T-helper 2 cell treated with Interferon-gamma antibody and Interleukin-4, amounts not matched to agents 5 μg/mL and 100 μg/mL, for 36 hours (primary cell): ENCODE measurements around the gene ILDR2.

Experiments
- DNase-seq: peaks from one replicate; pipeline ENCODE4 v3.0.0; 2021; ENCODE audit warnings: low spot score
- H3K27ac Mint-ChIP-seq: one replicate; pipeline ENCODE4 v1.8.0; 2021; ENCODE audit warnings: mild to moderate bottlenecking, mixed read lengths
- H3K27me3 Mint-ChIP-seq: one replicate; pipeline ENCODE4 v1.8.0; 2021; ENCODE audit warnings: low read depth, mixed read lengths
- H3K36me3 Mint-ChIP-seq: one replicate; pipeline ENCODE4 v1.8.0; 2021; ENCODE audit warnings: low read depth, mixed read lengths
- H3K4me1 Mint-ChIP-seq: one replicate; pipeline ENCODE4 v1.8.0; 2021; ENCODE audit warnings: low read depth, mixed read lengths
- H3K4me3 Mint-ChIP-seq: one replicate; pipeline ENCODE4 v1.8.0; 2022; ENCODE audit warnings: mild to moderate bottlenecking, moderate library complexity, mixed read lengths
- H3K9me3 Mint-ChIP-seq: one replicate; pipeline ENCODE4 v1.8.0; 2021; ENCODE audit warnings: mixed read lengths

Gene ILDR2

DNA sequence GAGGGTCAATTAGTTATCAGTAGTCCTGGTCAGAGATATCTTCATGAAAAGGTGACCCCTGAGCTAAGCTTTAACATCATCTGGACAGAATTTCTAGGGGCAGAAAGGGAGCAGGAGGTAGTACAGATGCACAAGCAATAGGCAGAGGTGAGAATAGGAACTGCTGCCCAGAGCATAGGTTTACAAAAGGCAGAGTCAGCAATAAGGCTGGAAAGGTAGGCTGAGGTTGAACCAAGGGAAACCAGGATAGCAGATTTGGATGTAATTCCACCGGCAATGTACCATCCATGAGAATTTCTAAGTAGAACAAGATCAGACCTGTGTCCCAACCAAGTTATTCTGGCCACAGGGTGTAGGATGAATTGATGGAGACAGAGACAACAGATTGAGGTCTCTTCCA lies 6.2 kb upstream of the ILDR2 start:
- H3K36me3 Mint-ChIP-seq, result no peaks in the 10 kb centered on the region
- H3K27me3 Mint-ChIP-seq, result peaks cover 26% of the 10 kb centered on the region

DNA sequence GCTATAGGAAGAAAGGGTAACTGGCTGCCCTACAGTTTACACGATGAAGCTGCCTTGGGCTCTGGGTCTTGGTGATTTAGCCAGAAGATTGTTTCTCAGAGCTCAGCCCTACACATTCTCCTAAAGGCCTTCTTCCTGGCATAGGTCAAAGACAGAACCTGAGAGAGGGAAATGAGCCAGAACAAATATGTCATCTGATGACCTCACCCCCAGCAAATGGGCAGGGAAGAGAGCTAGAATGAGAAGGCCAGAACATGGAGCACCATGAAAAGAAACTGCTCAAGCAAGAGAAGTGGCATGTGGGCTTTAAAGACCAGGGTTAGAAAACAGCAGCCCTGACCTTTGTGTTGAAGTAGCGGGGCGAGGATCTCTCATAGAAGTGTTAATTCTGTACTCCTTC lies 5.5 kb upstream of the ILDR2 start:
- no peak overlapping the region for H3K4me3 Mint-ChIP-seq
- no peak for DNase-seq
- peaks cover 4% of the 10 kb centered on the region for H3K4me1 Mint-ChIP-seq
- H3K36me3 Mint-ChIP-seq, result no peaks in the 10 kb centered on the region
- peaks cover 23% of the 10 kb centered on the region for H3K27me3 Mint-ChIP-seq
- no peak overlapping the region for H3K27ac Mint-ChIP-seq
- H3K9me3 Mint-ChIP-seq, result no peaks in the 10 kb centered on the region

More for the DNA sequence above, 6.2 kb upstream of the ILDR2 start:
- DNase-seq, result no peak
- Mint-ChIP-seq H3K9me3 (no peaks in the 10 kb centered on the region), H3K27ac (no peak overlapping the region), H3K4me1 (peaks cover 1% of the 10 kb centered on the region), H3K4me3 (no peak overlapping the region)

DNA sequence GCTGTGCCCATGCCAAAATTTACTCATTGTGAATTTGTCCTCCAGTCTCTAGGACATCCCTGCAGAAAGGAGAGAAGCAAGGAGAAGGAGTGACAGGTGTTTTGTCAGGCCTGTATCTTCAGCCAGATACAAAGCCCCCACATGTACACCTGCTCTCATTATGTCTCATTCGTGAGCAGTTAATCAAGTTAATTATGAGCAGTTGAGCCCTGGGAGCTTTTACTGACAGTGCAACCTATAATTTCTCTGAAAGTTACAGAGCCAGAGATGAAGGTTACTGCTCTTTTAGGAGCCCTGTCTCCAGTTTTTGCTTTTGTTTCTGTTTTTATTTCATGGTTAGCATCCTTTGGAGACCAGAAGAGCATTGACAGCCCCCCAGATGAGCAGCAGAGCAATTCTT lies 5.0 kb upstream of the ILDR2 start:
- DNase-seq, result no peak
- Mint-ChIP-seq H3K4me3 (no peak overlapping the region), H3K27me3 (peaks cover 19% of the 10 kb centered on the region), H3K4me1 (peaks cover 4% of the 10 kb centered on the region), H3K9me3 (no peaks in the 10 kb centered on the region), H3K36me3 (no peaks in the 10 kb centered on the region), H3K27ac (no peak overlapping the region)

DNA sequence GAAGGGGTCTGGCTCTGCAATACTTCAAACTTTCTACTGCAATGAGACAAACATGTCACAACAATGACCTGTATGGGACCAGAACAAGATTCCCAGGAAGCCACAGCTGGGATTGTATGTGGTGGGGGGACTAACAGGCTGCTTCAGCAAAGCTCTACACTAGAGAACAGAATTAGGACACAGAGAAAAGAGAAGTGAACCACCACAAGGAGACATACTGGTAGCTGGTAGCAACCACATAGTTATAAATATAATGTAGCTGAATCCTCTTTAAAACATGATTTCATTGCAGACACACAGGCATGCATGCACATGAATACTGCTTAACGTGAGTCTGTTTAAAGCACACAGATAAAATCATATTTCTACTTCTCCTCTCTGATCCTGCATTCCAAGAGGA lies 3.5 kb upstream of the ILDR2 start:
- Mint-ChIP-seq H3K4me3 (no peak overlapping the region), H3K27ac (no peak overlapping the region), H3K27me3 (peaks cover 15% of the 10 kb centered on the region), H3K9me3 (no peaks in the 10 kb centered on the region), H3K36me3 (no peaks in the 10 kb centered on the region), H3K4me1 (peaks cover 15% of the 10 kb centered on the region)
- DNase-seq, result no peak

DNA sequence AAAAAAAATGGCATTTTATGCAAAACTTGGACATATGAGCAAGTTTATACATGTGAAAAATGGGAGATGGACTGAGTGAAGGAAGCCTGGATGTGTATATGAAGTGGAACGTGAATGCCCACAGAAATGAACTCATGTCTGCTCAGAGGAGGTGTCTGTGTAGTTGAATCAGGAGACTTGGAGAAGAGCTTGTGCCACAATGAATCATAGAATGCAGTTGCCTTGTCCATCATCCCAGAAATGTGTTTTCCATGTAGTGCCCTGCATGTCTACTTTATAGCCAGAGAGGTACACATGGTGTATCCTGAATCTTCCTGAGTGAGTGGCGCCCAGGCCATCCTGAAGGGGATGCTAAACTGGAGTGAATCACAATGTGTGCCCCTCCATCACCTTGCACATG lies 2.6 kb upstream of the ILDR2 start:
- Mint-ChIP-seq H3K4me1 (peaks cover 20% of the 10 kb centered on the region), H3K27me3 (peaks cover 15% of the 10 kb centered on the region), H3K27ac (no peak overlapping the region), H3K4me3 (no peak overlapping the region), H3K36me3 (no peaks in the 10 kb centered on the region), H3K9me3 (no peaks in the 10 kb centered on the region)
- DNase-seq, result no peak

DNA sequence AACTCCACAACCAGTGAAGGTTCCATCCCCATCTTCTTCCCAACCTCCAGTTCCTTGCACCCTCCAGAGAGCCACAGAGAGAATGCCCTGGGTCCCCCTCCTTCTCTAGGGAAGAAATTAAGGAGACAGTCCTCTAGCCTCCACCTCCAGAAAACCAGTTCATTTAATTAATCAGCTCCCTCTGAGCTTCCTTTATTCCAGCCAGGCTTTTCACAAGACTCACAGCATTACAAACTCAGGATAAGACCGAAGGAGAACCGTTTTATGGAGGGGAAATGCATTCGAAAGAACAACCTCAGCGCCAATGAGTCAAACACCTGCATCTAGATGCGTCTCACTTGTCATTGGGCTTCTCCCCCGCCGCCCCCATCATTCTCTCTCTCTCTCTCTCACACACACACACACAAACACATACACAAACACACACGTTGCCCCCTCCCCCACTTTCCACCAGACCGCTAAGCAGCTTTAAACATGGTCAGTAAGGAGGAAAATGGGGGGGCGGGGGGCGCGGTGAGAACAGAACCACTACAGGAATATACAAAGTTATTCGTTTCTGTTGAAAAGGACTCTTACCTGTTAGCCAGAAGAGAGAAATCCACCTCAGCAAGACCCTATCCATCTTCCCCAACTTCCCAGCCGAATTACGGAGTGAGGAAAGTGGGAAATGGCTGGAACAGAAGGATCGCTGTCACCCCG lies 544 bp downstream of the ILDR2 start:
- Mint-ChIP-seq H3K36me3 (no peaks in the 10 kb centered on the region), H3K4me3 (peak overlapping the region; percentile 90), H3K27ac (peak overlapping the region; percentile 64), H3K27me3 (peaks cover 19% of the 10 kb centered on the region), H3K4me1 (peaks cover 41% of the 10 kb centered on the region), H3K9me3 (no peaks in the 10 kb centered on the region)
- peak; percentile 46 for DNase-seq

DNA sequence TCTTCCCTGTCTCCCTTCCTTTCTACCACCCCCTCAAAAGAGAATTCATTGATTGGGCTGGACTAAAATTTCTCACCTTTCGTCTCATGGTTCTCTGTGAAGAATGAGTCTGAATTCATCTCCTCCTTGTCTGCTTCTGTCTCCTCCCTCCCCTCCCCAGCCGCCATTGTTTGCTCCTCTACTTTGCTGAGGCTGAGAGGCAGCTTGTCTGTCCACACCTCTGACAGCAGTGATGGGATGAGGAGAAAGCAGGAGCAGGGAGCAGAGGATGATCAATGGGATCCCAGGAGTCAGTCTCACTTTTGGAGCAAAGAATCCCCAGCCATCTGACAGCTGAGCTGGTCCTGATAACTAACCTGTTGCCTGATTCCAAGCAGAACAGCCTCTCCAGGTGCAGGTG lies 2.5 kb downstream of the ILDR2 start:
- H3K4me3 Mint-ChIP-seq, result no peak overlapping the region
- H3K27me3 Mint-ChIP-seq, result peaks cover 19% of the 10 kb centered on the region
- peaks cover 48% of the 10 kb centered on the region for H3K4me1 Mint-ChIP-seq

DNA sequence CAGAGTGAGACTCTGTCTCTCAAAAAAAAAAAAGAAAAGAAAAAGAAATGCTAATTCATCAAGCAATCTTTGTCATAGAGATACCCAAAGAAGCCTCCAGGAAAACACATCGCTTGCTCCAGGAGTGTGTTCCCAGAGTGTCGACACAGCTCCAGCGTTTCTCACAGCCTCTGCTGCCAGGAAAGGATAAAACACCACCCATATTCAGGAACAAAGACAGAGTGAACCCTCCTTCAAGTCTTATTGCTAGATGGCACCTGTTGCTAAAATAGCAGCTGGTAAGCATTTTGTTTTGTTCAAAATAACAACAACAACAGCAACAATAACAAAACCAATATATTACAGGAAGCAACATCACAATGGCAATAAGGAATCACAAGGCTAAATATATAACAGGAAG lies 3.1 kb downstream of the ILDR2 start:
- H3K27ac Mint-ChIP-seq, result no peak overlapping the region
- peaks cover 48% of the 10 kb centered on the region for H3K4me1 Mint-ChIP-seq
- no peaks in the 10 kb centered on the region for H3K36me3 Mint-ChIP-seq
- peaks cover 20% of the 10 kb centered on the region for H3K27me3 Mint-ChIP-seq
- H3K9me3 Mint-ChIP-seq, result no peaks in the 10 kb centered on the region
- DNase-seq, result no peak
- H3K4me3 Mint-ChIP-seq, result no peak overlapping the region

More for the DNA sequence above, 2.5 kb downstream of the ILDR2 start:
- Mint-ChIP-seq H3K9me3 (no peaks in the 10 kb centered on the region), H3K36me3 (no peaks in the 10 kb centered on the region), H3K27ac (no peak overlapping the region)
- DNase-seq, result no peak

DNA sequence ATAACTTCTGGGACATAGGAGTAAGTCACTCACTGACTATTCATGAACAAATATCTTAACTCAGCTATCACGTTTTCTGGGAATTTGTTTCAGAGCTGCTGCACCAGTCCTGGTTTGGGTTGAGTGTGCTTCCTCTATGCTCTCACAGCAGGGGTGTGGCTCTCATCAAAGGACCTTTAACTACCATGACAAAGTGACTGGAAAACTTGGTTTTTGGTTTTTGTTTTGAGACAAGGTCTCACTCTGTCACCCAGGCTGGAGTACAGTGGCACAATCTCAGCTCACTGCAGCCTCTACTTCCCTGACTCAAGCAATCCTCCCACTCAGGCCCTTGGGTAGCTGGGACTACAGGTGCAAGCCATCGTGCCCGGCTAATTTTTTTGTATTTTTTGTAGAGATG lies 4.1 kb downstream of the ILDR2 start:
- Mint-ChIP-seq H3K4me3 (no peak overlapping the region), H3K4me1 (peaks cover 46% of the 10 kb centered on the region), H3K9me3 (no peaks in the 10 kb centered on the region), H3K27ac (no peak overlapping the region), H3K36me3 (no peaks in the 10 kb centered on the region), H3K27me3 (peaks cover 17% of the 10 kb centered on the region)
- peak; percentile 36 for DNase-seq

DNA sequence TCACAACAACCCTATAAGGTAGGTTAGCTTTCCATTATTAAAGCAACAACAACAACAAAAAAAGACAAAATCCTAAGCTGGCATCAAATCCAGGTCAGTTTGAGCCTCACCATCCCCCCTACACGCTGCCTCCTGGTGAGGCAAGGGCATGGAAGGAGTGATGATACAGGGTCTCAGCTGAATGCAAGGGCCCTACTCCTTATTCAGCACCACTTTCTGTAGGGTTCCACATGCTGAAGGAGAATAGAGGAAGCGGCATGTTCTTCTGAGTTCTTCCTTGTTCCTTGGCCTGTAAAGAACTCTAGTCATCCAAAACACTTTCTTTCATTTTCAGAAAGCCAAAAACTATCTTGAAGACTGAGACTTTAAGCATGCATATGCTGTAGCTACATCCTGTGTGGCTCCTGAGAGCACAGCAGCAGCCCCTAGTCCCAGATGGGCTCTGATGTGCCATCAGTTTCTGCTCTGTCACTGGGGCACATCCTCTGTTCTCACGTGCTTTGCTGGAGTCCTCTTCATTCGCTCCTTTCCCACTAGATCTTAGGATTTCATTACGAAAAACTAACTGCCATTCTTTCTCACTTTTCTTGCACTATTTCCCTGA lies 6.2 kb downstream of the ILDR2 start:
- Mint-ChIP-seq H3K9me3 (no peaks in the 10 kb centered on the region), H3K4me1 (peaks cover 36% of the 10 kb centered on the region), H3K27me3 (peaks cover 19% of the 10 kb centered on the region), H3K27ac (peak overlapping the region; percentile 29), H3K36me3 (no peaks in the 10 kb centered on the region), H3K4me3 (no peak overlapping the region)
- DNase-seq, result no peak

DNA sequence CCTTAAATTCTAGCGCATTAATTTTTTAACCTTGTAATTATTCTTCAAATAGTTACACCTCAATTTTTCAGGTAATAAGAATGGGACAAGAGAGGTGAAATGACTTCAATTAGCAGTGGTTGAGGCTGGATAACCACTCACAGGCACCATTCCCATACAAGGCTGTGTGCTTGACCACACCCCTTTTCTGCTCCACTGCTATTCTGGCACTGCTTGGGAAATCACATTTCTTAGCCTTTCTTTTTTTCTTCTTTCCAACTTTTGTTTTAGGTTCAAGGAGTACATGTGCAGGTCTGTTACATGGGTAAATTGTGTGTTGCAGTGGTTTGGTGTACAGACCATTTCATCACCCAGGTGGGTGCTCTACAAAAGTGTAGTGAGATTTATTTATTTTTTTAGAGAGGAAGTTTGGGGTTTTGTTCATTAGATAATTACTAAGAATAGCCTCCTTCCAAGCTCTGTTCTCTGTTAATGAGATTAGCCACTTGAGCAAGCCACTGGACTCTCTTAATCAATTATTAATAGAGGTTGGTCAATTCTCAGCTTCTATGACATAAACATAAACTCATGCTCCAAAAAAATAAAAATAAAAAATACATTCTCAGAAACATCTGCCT lies 14.4 kb downstream of the ILDR2 start:
- peaks cover 5% of the 10 kb centered on the region for H3K36me3 Mint-ChIP-seq
- H3K4me3 Mint-ChIP-seq, result no peak overlapping the region
- H3K4me1 Mint-ChIP-seq, result peaks cover 10% of the 10 kb centered on the region
- H3K27ac Mint-ChIP-seq, result no peak overlapping the region
- H3K9me3 Mint-ChIP-seq, result no peaks in the 10 kb centered on the region
- DNase-seq, result no peak
- H3K27me3 Mint-ChIP-seq, result peaks cover 8% of the 10 kb centered on the region

DNA sequence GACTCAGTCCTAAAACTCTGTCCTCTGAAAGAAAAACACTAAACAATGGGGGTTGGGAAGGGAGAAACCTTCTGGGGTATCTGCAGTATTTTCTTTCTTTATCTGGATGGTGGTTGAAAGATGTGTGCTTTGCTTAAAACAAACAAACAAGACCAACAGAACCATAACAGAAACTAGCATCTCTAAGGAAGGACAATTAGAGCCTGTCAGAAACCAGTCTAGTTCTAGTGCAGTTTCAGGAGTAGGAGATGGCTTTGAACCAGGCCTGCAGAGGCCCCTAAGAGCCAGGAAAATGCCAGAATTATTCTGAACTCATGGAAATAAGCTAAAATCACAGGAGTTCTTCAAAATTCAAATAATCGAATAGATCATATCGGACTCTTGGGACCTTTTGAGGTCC lies 18.5 kb downstream of the ILDR2 start:
- no peak for DNase-seq
- H3K36me3 Mint-ChIP-seq, result peaks cover 11% of the 10 kb centered on the region
- no peak overlapping the region for H3K4me3 Mint-ChIP-seq
- H3K4me1 Mint-ChIP-seq, result peaks cover 13% of the 10 kb centered on the region
- H3K27me3 Mint-ChIP-seq, result peaks cover 3% of the 10 kb centered on the region
- H3K9me3 Mint-ChIP-seq, result no peaks in the 10 kb centered on the region
- no peak overlapping the region for H3K27ac Mint-ChIP-seq

DNA sequence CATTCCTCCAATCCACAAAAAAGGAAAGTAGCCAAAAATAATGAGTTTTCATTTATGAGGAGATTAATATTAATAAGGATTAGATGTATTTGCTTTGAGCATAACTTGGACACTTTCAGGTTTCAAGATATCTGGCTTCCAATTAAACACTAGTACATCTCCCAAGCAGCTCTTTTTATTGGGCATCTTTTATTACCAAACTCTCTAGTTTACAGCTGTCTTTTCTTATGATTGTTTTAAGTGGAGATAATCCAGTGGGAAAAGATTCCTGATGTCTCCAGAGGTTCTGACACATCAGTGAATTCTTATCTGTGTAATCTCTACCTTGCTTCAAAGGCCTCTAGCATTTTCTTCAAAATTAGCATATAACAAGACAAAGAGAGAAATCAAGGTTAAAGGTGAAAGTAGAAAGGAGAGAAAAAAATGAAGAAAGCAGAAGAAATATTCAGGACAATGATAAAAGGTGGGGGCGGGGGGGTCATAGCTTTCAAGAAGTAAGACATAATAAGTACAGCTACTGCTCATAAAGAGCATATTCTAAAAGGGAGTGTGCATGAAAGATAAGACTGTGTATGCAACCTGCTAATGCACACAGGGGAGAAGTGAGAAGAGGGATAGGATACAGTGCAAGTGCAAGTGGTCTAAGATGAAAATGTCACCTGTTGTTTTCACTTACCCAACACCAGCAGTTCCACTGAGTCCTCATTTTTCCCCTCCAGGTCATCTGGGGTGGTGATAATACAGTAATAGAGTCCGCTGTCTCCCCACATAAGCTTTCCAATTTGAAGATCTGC lies 19.1 kb downstream of the ILDR2 start:
- Mint-ChIP-seq H3K4me3 (no peak overlapping the region), H3K27me3 (peaks cover 3% of the 10 kb centered on the region), H3K9me3 (no peaks in the 10 kb centered on the region), H3K36me3 (peaks cover 11% of the 10 kb centered on the region), H3K4me1 (peaks cover 13% of the 10 kb centered on the region), H3K27ac (no peak overlapping the region)
- DNase-seq, result no peak

DNA sequence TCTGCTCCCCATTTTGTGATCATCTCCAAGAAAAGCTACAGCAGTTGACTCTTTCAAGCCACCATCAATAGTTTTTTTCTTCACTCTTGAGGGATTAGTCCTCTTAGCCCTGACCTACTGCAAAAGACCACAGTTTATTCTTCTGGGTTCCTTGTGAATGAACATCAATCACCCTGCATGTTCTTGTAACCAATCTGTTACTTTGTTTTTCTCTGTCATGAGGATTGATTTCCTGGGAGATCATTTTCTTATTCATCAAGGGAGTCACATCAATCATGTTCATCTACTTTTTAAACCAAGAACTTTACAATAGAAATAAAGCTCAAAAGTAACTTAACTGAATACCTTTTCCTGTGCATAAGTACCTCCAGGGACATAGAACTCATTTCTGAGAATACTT lies 21.8 kb downstream of the ILDR2 start:
- no peak overlapping the region for H3K27ac Mint-ChIP-seq
- peaks cover 11% of the 10 kb centered on the region for H3K36me3 Mint-ChIP-seq
- H3K9me3 Mint-ChIP-seq, result no peaks in the 10 kb centered on the region
- peaks cover 5% of the 10 kb centered on the region for H3K27me3 Mint-ChIP-seq
- no peak overlapping the region for H3K4me3 Mint-ChIP-seq
- H3K4me1 Mint-ChIP-seq, result peaks cover 13% of the 10 kb centered on the region
- DNase-seq, result no peak
